Femur (tissue), 1 donor: ENCODE results near the gene BDH1.

ENCODE experiments used
- DNase-seq: peaks from one replicate; pipeline ENCODE4 v3.0.0-alpha.2; 2017

Gene BDH1

DNA sequence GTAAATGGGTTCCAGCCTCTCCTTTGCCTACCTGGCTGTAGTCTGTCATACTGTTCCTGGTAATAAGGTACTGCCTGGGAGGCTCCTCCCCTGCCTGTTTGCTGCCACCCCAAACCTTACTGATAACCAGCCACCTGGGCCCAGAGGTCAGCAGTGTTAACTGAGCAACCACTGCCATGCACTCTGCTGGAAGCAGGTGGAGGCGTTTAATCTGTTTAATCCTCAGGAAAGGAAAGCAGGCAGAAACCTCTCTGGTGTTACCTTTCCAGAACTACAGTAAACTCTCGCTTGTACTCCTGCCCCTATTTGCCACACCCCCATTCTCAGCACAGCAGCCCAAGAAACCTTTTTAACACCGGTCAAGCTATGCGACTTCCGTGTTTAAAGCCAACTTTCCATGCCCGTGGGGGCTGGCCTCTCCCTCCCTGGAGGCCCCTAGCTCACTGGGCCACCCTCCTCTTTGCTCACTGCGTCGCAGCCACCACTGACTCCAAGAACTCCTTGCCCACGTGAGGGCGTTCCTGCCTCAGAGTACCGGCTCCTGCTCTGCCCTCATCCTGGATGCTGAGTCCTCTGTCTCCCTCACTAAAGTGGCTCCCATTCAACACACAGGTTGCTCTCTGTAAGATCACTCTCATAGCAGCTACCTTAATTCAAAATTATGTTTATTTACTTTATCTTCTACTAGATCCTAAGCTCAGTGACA, 8.3 kb downstream of the BDH1 start:
- no peak for DNase-seq

- DNase-seq, result no peak
Measured at GRCh38 chr3:197546307-197547085, 9.3 kb downstream of the BDH1 start.

DNA sequence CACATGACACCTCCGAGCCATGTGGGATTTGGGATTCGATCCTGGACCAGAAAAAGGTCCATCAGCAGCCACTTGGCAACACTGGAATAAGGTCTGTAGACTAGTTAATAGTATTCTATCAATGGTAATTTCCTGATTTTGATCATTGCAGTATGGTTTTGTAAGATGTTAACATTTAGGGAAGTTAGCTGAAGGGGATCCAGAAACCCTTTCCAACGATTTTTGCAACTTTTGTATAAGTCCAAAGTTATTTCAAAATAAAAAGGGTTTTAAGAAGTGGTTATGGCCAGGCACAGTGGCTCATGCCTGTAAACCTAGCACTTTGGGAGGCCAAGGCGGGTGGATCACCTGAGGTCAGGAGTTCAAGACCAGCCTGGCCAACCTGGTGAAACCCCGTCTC, 10.2 kb downstream of the BDH1 start:
- DNase-seq, result no peak

DNA sequence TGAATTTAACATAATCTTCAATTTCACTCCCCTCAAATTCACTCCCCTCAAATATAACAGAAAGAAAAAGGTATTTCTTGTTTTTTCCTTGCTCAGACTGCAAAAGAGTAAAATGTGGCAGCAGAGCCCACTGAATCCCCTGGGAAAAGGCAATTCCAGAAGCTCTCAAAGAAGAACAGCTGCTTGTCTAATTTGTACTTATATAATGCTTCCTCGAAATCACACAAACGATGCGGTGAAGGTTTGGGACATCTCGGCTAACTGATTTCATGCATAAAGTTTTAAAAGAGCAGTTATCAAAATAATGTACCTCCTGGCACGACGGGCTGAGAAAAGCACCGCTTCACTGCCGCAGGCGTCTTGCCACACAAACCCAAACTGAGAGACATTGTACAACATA, 10.7 kb downstream of the BDH1 start:
- no peak for DNase-seq

- DNase-seq, result no peak
Measured at GRCh38 chr3:197542741-197543454, 12.9 kb downstream of the BDH1 start.

DNA sequence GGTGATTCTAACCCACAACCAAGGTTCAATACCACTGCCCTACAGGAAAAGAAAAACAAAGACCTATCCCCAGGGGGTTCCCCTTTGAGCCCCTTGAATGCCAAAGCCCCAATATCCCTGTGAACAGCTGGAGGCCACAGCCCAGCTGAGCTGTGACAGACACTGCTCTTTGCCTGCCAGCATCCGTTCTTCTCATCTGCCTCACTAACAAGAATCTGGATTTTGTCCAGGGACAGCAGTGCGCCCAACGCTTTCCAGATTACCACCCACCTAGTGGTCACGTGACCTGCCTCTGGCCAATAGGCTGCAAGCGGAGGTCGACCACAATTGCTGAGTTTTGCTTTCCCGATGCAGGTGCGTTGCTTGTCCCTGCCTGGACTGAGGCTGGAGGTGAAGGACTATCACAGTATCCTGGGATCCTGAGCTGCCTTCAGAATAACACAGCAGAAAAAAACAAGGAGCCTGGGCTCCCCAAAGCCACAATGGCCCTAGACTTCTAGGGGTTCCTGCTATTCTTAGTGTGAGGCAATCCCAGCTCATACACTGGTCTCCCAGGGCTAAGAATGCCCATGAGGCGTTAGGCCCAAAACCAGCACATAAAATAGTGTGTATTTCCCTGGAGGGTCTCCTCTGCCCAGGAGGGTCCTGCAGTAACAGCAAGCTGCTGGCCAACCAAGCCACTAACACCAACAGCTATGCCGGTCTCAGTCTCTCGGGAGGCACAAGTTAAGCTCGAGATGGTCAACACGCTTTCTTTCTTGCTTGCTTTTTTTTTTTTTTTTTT, 13.8 kb downstream of the BDH1 start:
- peak; percentile 78 for DNase-seq

DNA sequence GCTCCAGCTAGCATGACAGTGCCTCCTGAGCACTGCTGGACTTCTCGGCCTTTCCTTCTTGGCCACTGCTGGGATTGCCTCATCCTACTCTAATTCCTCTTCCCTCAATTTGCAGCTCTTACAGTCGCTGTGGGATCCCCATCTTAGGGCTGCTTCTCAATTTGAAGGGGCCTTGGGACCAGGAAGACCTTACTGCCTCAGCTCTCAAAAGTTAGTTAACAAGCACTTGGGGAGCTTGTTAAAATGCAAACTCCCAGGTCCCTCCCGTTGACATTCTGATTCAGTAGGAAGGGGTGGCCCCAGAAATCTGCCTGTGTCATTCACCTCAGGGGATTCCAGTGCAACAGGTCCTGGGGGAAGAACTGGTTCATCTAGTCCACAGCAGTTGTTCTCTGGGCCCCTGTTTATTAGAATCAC, 14.8 kb downstream of the BDH1 start:
- DNase-seq, result no peak

DNA sequence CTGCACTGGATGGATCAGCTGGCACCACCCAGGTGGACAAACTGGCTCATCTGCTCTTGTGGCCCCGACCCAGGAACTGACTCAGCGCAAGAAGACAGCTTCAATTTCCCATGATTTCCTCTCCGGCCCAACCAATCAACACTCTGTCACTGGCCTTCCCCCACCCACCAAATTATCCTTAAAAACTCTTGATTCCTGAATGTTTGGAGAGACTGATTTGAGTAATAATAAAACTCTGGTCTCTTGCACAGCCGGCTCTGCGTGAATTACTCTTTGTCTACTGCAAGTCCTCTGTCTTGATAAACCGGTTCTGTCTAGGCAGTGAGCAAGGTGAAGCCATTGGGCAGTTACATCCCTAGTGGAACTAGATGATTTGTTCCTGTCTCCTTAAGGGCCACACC, 16.1 kb downstream of the BDH1 start:
- no peak for DNase-seq

DNA sequence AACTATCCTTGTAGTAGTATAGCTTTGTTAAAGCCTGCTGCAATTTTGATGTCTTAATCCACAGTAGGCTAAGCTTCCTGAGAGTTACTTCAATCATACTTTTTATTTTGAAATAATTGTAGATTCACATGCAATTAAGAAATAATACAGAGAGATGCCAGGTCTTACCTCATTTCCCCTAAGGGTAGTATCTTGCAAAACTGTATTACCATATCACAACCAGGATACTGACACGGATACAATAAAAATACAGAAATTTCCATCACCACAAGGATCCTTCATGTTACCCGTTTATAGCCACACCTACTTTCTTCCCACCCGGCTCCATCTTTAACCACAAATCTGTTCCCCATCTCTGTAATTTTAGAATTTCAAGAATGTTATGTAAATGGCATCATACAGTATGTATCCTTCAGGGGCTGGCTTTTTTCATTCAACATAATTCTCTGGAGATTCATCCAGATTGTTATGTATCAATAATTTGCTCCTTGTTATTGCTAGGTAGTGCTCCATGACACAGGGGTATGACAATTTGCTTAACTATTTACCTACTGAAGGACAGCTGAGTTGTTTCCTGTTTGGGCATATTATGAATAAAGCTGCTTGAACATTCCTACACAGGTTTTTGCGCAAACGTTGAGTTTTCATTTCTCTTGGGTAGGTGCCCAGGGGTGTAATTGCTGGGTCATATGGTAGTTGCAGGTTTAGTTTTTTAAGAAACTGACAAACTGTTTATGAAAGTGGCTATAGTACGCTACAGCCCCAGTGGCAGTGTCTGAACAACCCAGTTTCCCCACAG, 21.6 kb downstream of the BDH1 start:
- no peak for DNase-seq

- DNase-seq, result no peak
Measured at GRCh38 chr3:197533396-197533795, 22.4 kb downstream of the BDH1 start.

GRCh38 chr3:197532388-197532787, 23.4 kb downstream of the BDH1 start:
- no peak for DNase-seq

DNA sequence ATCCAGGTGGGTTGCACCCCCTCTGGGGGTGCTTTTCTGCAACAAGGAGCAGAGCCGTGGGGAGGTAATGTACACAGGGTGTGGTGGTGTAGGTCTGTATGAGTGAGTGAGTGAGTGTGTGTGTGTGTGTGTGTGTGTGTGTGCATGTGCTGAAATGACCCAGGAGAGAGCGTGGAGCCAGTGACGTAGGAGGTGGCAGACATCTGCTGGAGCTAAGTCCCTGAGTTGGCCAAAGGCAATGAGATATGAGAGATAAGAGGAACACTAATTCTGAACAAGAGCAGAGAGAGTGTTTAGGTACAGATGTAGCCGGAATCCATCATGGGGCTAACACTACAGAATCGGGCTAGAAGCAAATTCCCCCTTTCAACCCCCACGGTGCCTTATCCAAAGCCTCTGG, 27.6 kb downstream of the BDH1 start:
- no peak for DNase-seq

DNA sequence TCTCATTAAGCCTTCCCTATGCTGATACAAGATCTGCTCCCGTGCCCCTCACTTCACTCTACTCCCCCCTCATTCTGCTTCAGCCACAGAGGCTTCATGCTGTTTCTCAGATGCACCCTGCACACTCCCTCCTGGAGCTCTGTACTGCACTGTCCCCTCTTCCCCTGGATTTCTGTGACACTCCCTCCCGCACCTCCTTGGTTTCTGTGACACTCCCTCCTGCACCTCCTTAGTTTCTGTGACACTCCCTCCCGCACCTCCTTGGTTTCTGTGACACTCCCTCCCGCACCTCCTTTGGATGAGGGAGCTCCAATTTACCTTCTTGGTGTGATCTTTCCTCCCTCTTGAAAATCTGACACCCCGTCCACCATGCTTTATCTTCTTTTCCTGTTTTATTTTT, 28.2 kb downstream of the BDH1 start:
- no peak for DNase-seq

GRCh38 chr3:197525706-197526105, 30.1 kb downstream of the BDH1 start:
- DNase-seq, result no peak

DNA sequence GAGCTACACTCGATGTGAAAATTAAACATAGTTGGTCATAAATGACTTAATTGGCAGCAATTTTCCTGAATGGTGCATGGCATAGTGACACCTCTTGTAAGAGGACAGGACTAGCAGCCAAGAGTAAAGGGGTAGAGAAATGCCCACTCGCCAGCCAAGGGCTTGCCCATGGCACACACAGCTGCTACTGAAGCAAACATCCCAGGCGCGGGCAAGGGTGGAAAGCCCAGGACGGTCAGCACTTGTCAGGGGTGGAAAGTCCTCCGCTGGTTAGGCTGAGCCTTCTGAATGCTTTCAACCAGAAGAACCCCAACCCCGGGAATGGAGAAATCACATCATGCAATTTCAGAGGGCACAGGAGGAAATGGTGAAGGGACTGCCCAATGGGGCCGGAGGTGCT, 31.6 kb downstream of the BDH1 start:
- DNase-seq, result no peak

DNA sequence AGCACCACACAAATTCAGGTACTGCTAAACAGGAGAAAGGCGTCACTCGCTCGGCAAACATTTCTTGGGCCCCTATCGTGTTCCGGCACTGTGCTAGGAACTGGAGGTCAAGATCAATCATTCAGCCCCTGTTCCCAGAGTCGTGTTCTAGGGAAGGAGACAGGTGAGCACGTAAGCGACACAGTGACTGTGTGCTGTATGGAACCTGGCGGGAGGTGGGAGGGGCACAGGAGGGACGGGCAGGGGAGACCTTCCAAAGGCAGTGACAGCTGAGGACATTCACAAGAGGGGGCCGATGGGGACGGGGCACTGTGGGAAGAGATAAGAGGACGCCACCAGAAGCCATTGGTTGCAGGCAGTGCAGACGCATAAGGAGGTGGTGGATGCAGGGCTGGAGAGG, 32.2 kb downstream of the BDH1 start:
- DNase-seq, result no peak

DNA sequence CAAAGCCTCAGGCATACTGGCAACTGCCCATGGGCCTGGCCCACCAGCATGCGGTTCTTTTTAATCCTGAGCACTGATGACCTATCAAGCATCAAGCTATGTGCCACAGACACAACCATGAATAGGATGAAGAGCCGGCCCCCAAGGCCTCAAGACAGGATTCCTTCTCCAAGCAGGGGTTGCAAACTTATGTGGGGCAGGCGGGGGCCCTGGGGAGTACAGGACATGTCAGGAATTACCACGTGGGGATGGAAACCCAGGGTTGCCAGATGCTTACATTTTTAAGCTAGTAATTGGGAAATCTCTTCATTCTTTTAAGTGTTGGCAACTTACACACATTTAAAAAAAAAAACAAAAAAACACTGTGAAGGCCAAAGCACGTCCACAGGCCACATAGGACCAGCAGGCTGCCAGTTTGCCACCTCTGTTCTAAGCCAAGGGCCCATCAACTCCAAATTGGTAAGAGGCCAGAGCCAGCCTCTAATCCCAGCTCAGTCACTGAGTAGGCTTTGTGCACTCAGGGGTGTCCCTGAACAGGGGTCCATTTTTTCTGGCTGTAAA, 32.8 kb downstream of the BDH1 start:
- no peak for DNase-seq

DNA sequence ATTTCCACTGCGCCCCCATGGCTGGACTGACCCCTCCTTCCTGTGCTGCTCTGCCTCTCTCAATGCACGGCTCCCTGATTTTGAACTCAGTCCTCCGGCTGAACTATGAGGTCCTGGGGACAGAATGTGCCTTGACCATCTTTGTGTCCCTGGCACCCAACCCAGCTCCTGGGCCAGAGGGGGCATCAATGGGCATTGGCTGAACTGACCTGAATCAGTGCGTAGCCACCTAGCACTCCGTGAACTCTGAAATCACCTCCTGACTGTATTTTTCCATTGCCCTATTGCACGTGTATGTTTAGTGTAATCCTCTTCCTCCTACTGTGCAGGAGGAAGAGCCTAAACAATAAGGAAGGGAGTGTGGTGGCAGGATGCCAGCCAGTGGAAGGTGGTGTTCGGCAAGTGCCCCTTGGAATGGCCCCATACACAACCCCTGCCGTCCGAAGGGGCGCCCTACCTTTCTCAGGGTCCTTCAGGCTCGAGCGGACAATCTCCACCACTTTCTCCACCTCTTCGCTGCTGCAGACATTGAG, 33.5 kb downstream of the BDH1 start:
- no peak for DNase-seq

DNA sequence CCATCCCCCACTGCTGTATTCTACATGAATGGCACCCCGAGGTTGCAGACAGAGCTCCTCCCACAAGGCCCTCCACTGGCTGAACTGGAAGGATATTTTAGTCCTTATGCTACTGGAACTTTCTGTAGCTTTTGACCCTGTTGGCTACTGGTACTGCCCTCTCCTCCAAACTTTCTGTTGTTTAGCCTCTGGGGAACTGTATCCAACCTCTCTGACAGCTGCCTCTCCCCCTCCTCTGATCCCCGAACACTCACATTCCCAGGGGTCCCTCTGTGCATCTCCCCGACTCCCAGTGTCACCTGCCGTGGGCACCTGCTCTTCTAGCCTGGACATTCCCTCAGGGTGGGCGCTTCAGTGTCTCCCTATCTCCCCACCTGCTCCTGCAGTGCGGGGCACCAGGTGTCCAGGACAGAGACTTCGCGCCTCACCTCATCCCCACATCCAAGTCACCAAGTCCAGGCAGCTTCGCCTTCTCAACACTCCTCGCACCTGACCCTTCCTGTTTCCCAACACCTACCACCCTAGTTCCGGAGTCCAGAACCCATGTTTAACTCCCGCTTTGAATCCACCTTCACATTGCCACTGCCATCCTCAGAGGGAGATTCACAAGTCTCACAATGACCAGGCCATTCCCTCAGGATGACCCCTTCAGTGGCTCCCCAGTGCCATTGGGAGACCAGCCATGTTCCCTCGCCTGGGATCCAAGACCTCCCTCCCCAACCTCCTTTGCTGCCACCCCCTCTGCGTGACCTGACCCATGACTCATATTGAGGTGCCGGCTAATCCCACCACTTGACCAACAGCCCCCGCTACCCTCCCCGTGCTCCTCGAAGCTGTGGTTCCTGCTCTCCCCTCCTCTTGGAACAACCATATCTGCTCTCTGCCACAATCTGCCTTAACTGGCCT, 34.2 kb downstream of the BDH1 start:
- DNase-seq, result no peak
